Keratinocyte (primary cell): ENCODE data around the gene ECT2L.

Experiments used
- EZH2 ChIP-seq: IDR thresholded peaks from one replicate; pipeline ENCODE4 v1.6.1; 2012; ENCODE audit warnings: inconsistent platforms, mild to moderate bottlenecking, low read length, moderate library complexity
- TF ChIP-seq, protein P1 (sequence below), 3 experiments: IDR thresholded peaks in 1 of 3; conservative IDR thresholded peaks in 1 of 3; optimal IDR thresholded peaks in 1 of 3; 2 replicates in 2 of 3; 3 replicates in 1 of 3; pipeline versions ENCODE3 to v1.5.1; 2011; ENCODE audit warnings: low read length in 3 of 3, mild to moderate bottlenecking in 3 of 3, moderate library complexity in 2 of 3, control low read depth in 1 of 3, inconsistent platforms in 1 of 3; ENCODE audit not compliant: insufficient read depth in 2 of 3; ENCODE audit errors: extremely low read depth in 1 of 3

DNA sequence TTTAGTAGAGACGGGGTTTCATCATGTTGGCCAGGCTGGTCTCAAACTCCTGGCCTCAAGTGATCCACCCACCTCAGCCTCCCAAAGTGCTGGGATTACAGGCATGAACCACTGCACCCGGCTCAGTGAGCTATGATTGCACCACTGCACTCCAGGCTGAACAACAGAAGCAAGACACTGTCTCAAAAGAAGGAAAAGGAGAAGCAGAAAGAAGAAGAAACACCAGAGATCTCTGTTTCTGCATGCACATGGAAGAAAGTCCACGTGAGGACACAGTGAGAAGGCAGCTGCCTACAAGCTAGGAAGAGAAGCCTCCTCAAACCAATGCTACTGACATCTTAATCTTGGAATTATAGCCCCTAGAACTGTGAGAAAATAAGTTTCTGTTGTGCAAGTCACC is 16.0 kb downstream of the ECT2L start:
- TF ChIP-seq, protein P1, sequence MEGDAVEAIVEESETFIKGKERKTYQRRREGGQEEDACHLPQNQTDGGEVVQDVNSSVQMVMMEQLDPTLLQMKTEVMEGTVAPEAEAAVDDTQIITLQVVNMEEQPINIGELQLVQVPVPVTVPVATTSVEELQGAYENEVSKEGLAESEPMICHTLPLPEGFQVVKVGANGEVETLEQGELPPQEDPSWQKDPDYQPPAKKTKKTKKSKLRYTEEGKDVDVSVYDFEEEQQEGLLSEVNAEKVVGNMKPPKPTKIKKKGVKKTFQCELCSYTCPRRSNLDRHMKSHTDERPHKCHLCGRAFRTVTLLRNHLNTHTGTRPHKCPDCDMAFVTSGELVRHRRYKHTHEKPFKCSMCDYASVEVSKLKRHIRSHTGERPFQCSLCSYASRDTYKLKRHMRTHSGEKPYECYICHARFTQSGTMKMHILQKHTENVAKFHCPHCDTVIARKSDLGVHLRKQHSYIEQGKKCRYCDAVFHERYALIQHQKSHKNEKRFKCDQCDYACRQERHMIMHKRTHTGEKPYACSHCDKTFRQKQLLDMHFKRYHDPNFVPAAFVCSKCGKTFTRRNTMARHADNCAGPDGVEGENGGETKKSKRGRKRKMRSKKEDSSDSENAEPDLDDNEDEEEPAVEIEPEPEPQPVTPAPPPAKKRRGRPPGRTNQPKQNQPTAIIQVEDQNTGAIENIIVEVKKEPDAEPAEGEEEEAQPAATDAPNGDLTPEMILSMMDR (optimal IDR thresholded peaks at IDR 0.05 in 1 of 3, IDR thresholded peaks at IDR 0.05 in 1 of 3, conservative IDR thresholded peaks at IDR 0.05 in 1 of 3; ENCODE audit: extremely low read depth in 1 of 3, insufficient read depth in 2 of 3, low read length in 3 of 3), result no peak
- no peak for TF ChIP-seq EZH2
